Daoy (cell line): ENCODE results near the gene NARF. TPM values are rescaled to one million over a fixed set of nuclear protein-coding genes. Genes with fewer than 3 reads are reported as not detected.
A peak's percentile ranks its signal among the peaks of the same experiment; 100 is the strongest.
"Not testable (repeated sequence)": the region's sequence is repeated elsewhere in the genome, so short reads cannot be mapped to it uniquely, and the experiment has no call there.

Source experiments
- DNase-seq: peaks from one replicate; pipeline ENCODE4 v3.0.0-alpha.2; 2015; ENCODE audit warnings: low read depth
- total RNA-seq: library from RNA; depleted of rRNA; stranded (reverse); fragments of >200 nt; shearing (Covaris generic); gene quantifications from 2 replicates; pipeline ENCODE4 v1.2.3, GENCODE V29; 2014

The NARF gene
- total RNA-seq, 1 experiment from 2014 or later = 59.4 TPM

GRCh38 chr17:82497483-82498405 is 39.2 kb downstream of the NARF start:
- DNase-seq = peak; percentile 60

GRCh38 chr17:82502207-82502606 is 43.7 kb downstream of the NARF start:
- no peak for DNase-seq

GRCh38 chr17:82503094-82503727 is 44.7 kb downstream of the NARF start:
- DNase-seq = no peak

GRCh38 chr17:82503728-82504308 is 45.3 kb downstream of the NARF start:
- no peak for DNase-seq

GRCh38 chr17:82505296-82505695 is 46.8 kb downstream of the NARF start:
- DNase-seq = no peak

- DNase-seq = not testable (repeated sequence)
Measured at GRCh38 chr17:82506402-82506801, 47.9 kb downstream of the NARF start.

GRCh38 chr17:82507631-82508175 is 49.2 kb downstream of the NARF start:
- no peak for DNase-seq

- not testable (repeated sequence) for DNase-seq
Measured at GRCh38 chr17:82511642-82512041, 53.1 kb downstream of the NARF start.

GRCh38 chr17:82513864-82514263 is 55.3 kb downstream of the NARF start:
- DNase-seq = not testable (repeated sequence)

- peak; percentile 36 for DNase-seq
Measured at GRCh38 chr17:82517230-82517865, 58.8 kb downstream of the NARF start.

GRCh38 chr17:82518826-82519810 is 60.6 kb downstream of the NARF start, which contains the start of gene FOXK2:
Gene FOXK2 (plus strand): TSS chr17:82519732. CDS start chr17:82519889, 157 bp downstream.
- DNase-seq = peak; percentile 97

GRCh38 chr17:82519971-82520903 is 61.7 kb downstream of the NARF start:
- DNase-seq = peak; percentile 45

GRCh38 chr17:82524540-82524939 is 66.0 kb downstream of the NARF start:
- no peak for DNase-seq

GRCh38 chr17:82525712-82526111 is 67.2 kb downstream of the NARF start:
- no peak for DNase-seq

GRCh38 chr17:82527898-82528297 is 69.4 kb downstream of the NARF start:
- no peak for DNase-seq

GRCh38 chr17:82528484-82529265 is 70.1 kb downstream of the NARF start:
- DNase-seq = peak; percentile 64

- DNase-seq = no peak
Measured at GRCh38 chr17:82529914-82530300, 71.4 kb downstream of the NARF start.

- DNase-seq = peak; percentile 76
Measured at GRCh38 chr17:82531431-82531881, 72.9 kb downstream of the NARF start.
